Measurements from ENCODE around the gene ZFYVE19.

Gene ZFYVE19

DNA sequence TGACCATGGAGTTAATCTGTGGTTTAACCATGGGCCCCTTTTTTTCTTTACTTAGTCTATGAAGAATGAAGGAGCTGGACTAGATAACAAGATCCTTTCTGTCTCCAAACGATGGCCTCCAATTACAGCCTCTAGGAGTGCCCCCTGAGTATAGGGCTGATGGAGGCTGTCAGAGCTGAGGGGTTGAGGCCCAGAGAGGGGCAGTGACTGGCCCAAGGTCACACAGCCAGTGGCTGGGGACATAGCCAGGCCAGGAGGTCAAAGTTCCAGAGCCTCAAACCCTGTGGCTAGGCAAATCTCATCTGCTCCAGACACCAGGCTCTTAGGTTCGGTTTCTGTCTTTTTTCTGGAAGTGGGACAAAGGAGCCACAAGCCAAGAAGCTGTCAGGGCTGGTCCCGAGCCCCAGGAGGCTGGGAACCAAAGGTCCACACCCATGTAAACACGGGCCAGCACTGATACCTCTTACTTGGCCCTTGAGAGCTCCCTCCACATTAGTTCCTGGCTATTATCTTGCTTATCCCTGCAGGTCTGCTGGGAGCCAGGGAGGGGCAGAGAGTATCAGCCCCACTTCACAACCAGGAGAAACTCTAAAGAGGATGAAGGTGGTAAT lies 56.9 kb downstream of the ZFYVE19 start:
- Mint-ChIP-seq H3K9me3 (no peaks in the 10 kb centered on the region), H3K27me3 (ENCODE audit: low read depth, poor library complexity) (peaks cover 7% of the 10 kb centered on the region), H3K4me1 (peaks cover 14% of the 10 kb centered on the region), H3K4me3 (no peak overlapping the region), H3K36me3 (ENCODE audit: low read depth) (no peaks in the 10 kb centered on the region), H3K27ac (no peak overlapping the region)
- DNase-seq, result no peak
- TF ChIP-seq, protein P1, sequence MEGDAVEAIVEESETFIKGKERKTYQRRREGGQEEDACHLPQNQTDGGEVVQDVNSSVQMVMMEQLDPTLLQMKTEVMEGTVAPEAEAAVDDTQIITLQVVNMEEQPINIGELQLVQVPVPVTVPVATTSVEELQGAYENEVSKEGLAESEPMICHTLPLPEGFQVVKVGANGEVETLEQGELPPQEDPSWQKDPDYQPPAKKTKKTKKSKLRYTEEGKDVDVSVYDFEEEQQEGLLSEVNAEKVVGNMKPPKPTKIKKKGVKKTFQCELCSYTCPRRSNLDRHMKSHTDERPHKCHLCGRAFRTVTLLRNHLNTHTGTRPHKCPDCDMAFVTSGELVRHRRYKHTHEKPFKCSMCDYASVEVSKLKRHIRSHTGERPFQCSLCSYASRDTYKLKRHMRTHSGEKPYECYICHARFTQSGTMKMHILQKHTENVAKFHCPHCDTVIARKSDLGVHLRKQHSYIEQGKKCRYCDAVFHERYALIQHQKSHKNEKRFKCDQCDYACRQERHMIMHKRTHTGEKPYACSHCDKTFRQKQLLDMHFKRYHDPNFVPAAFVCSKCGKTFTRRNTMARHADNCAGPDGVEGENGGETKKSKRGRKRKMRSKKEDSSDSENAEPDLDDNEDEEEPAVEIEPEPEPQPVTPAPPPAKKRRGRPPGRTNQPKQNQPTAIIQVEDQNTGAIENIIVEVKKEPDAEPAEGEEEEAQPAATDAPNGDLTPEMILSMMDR (IDR thresholded peaks at IDR 0.05), result no peak
